ENCODE measurements around the gene CAPN13. TPM values are rescaled to one million over a fixed set of nuclear protein-coding genes. Genes with fewer than 3 reads are reported as not detected.

CAPN13 gene
- total RNA-seq, 1 donor from 2014 or later, result 67.4 TPM

DNA sequence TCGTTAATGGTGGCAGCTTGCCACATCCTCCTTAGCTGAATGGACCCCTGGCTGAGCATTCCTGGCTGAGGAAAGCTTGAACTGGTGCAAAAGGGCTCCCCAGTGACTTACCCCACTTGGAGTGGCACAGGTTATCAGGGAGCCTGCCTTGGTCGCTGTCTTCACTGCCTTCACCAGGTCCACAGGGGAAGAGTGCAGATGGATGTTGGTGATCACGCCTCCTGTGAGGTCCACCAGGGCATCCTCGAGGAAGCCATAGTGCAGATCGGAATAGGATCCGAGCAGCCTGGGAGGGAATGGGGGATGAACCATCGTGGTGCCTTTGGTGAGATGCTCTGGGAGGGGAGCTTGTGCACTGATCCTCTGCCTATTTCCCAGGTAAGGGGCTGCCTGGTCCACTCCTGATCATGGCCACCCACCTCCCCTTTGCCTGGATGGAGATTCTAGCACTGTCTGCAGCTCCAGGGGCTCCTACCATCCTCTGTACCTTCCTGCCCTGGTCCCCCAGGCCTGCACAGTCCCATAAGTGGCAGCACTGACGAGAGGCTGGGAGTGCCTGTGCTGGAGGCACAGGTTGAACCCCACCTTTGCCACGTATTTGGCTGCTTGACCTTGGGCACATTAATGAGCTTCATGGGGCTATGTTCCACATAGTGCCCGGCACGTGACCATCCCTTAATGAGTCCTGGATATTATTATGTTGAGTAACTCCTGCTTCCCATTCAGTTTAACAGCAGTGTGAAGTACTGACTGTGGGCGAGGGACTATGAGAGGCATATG is 43.0 kb downstream of the CAPN13 start:
- DNase-seq (ENCODE audit: low spot score), result no peak

DNA sequence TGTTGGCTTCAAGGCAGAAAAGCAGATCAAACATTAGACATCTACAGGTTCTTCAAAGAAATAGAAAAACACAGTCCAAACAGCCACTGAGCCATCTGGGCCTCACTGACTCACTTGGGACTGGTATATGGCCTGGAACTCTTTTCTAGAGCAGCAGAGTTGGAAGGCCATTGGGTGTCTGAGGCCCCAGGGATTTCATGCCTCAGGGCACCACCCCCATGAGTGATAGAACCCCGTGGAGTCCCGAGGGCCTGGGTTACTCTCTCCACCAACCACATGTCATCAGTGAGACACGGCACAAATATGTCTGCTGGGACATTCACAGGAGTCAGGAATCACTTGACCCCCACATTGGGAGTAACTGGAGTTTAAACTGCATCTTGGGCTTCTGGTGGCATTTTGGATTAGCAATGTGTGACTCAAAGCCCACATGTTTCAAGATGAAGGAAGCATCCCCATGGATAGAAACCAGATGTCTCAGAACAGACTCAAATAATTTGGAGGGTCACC is 44.0 kb downstream of the CAPN13 start:
- no peak for DNase-seq (ENCODE audit: low spot score)

DNA sequence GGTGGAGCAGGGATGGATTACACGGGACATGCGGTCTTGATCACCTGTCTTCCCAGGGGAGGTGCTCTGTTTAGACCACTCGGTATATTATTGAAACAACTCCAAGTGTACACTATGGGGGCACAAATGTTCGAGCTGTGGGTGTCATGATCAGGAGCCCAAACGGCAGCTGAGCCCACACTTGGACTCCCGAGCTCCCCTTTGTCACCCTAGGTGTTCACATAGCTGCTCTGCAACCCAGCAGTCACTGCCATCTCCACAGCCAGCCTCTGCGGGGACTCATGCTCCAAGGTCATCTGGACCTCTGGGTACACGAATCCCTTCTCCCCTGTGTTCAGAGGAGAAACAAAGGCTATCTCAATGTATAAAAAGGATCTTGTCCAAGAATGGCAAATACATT is 46.0 kb downstream of the CAPN13 start:
- no peak for DNase-seq (ENCODE audit: low spot score)

DNA sequence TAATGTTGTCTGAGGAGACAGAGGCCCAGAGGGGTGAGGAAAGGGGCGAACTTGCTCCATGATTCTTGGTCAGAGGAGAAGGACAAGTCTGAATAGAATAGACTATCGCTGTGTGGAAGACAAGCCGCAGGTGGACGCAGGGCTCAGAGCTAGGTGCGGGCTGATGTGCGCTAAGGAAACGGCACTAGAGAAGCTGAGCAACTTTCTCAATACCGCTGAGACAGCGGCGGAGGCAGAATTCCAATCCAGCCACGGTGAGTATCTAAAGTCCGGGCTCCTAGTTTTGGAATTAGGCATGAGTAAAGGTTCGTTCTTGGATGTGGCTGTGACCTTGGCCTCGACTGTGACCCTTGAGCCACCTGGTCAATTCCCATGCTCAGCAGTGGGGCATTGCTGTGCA is 47.8 kb downstream of the CAPN13 start:
- DNase-seq (ENCODE audit: low spot score), result no peak

DNA sequence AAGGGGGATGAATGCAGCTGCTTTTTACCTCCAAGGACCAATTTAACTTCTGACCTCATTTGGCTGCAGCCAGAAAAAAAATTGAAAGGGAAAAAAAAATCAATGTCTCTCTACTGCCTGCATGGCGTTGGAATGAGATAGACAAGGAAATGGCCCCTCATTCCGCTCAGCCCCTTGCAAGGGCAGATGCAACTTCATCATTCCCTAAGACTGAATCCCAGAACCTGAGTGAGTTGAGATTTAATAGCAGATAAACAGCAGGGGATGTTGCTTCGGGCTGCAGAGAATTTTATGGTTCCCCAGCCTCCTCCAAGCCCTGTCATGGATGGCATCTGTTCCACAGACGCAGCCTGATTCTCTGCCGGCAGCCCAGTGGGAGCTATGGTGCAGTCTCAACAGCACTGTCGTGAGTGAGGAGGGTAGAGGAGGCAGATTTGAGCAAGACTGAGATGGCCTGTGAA is 49.0 kb downstream of the CAPN13 start:
- no peak for DNase-seq (ENCODE audit: low spot score)

DNA sequence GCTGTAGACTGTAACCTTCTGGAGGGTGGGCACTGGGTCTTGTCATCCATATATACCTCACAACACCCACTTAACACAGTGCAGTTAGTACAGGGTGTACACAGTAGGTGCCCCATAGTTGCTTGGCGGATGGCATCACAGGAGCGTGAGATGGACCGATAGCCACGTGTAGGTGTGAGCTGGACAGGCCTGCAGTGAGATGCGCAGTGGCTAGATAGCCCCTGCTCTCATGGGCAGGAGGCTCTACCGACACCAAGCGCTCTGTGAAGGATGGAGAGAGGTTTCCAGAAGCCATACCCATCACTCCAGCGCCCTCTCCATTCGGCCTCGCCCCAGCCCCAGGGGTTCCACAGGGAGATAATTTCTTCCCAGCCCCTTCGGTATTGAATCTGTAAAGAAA is 49.5 kb downstream of the CAPN13 start:
- no peak for DNase-seq (ENCODE audit: low spot score)

DNA sequence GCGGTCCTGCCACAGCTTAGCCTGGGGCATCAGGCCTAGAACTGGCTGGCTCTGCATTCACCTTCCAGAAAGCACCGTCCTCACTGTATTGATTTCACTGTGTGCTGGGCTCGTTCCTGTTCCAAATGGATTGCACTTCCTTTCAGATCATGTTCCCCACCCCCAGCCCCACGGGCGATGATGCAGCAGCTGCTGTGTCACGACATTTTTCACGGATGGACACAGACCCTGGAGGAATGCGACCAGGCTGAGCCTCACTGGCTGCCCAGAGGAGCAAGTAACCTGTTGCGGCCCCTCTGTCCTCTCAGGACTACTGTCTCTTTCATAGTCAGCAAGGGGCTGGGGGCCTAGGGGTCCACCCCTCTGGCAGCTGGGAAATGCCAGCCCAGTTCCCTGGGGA is 50.3 kb downstream of the CAPN13 start:
- no peak for DNase-seq (ENCODE audit: low spot score)

DNA sequence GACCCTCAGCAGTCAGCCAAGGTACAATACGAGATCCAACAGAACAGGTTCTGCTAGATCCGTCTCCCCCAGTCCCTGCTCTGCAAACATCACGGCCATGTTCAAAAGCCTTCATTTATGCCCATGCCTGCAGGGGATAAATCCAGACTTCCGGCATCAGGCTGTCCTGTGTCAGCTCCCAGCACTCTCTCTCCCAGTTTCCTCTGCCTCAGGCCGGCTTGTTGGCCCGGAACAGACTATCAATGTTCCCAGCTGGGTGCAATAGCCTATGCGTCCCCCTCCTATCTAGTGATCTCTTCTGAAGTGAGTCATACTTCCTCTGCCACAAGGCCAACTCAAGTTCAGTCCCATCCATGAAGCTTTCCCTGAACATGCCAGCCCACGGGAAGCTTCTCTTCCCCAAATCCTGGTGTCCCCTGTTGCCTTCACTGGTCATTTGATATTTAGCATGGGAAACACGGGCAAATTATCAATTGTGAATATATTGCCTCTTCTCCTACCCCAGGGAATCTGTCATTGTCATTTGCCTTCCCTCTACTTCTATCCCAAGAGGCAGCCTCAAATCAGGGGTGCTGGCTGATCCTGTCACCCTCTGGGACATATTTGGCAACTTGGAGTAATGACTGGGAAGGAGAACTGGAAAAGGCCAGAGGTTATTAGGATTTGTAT is 51.1 kb downstream of the CAPN13 start:
- DNase-seq (ENCODE audit: low spot score), result peak; percentile 79

DNA sequence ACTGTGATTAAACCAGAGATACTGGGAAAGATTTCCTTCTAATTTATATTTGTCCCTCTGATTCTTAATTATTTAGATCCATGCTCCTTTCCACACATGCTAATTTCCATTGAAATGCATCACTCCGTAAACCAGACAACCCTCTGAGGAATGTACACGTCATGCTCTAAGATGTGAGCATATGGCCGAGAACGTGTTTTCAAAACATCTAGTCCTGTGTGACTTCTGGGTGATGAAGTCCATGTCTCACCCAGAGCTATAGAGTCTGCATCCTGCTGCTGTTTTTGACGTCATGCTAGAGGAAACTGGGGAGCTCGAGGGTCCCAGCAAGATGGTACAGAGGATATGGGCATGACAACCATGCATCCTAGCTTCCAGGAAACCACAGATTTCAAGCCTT is 53.6 kb downstream of the CAPN13 start:
- DNase-seq (ENCODE audit: low spot score), result no peak

DNA sequence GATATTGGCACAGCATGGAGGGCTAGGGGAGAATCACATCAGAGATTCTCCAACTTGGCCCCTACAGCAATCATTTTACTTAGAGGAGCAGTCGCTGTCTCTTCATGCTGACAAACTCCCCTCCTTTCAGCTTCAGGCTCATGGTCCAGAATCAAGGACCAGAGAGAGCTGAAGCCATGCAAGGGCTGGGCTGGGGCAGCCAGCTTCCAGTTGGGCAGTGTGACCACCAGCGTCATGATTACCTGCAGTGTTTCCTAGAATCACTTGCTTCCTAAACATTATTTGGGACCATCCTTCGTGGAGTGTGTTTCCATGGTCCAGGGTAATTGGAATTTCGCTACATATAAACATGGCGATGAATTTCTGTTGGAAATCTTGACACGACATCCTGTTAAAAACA is 54.4 kb downstream of the CAPN13 start:
- DNase-seq (ENCODE audit: low spot score), result no peak

DNA sequence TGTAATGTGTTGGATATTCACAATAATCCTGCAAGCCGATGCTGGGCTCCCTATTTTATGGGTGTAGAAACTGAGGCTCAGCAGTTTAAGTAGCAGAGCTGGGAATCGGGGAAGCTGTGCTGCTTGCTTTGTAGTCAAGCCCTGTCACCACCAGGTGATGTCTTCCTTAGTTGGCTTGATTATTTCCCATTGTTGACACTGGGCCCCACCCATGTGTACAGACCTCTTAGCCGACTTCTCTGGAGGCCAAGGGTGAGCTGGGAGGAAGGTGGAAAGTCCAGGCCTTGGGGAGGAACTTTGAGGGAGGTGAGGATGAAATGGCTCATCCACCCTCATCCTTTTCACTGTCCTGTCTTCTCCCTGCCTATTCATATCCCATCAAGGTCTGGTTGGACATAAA is 60.0 kb downstream of the CAPN13 start:
- DNase-seq (ENCODE audit: low spot score), result no peak

DNA sequence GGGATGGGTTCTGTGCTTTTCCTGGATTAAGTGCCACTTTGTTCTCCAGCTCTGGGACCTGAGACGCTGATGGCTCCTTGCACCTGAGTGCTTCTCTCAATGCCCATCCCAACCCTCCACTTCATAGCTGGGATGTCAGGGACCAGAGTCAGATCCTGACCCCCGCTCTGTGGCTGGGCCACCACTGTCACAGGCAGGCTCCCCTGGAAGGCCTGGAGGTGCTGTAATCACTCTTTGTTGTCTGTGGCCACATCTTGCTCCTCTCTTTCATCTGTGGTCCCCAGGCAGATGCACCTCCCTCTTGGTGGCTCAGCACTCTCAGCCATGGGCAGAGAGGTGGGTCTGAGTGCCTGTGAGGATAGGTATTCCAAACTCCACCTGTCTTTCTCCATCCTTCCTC is 62.4 kb downstream of the CAPN13 start:
- DNase-seq (ENCODE audit: low spot score), result no peak

DNA sequence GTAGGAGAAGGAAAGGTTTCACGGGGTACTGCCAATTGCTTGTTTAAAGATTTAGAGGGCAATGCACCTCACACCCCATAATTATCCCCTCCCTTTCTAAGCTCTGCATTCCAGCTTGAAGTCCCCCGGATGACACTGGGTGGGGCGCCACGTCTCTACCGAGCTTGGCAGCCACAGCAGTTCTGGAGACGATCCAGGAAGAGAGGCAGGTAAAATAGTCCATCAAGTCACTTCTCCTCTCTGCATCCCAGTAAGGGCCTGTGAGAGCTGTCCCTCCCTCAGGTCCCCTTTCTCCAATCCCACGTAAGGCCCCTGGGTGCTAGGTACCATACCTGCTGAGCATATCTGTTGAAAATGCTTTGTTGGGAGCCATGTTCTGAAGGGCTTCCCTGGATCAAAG is 65.7 kb downstream of the CAPN13 start:
- DNase-seq (ENCODE audit: low spot score), result no peak

DNA sequence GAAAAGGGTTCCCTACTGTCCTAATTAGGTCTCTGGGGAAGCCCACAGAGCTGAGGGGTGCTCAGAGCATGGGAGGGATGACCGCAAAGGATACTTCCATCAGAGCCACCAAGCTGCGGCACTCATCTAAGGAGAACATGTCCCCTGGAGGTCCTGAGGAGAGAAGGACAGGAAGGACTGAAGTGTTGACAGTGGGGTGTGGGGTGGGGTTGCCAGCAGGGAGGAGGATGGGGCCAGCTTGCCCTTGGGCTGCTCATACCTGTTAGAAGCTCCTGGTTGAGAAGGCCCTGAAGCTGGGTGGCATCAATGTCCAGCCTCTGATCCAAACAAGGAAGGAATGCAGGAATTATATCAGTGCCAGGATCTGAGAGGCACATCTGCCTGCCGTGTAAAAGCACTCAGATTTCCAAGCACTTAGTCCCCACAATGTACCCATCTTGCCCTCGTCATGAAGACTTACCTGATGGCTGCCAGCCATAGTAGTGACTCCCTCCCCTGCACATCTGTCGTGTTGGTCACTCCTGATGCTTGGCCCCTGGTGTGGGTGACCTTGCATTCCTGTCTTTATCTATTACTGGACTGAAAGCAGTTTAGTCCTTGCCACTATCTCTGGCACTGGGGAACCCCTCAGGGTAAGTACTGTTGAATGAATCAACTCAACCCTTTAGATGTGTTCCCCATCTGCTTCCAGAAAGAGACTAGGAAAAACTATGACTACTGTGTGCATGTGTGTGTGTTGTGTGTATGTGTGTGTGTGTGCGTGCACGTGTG is 68.9 kb downstream of the CAPN13 start:
- no peak for DNase-seq (ENCODE audit: low spot score)

DNA sequence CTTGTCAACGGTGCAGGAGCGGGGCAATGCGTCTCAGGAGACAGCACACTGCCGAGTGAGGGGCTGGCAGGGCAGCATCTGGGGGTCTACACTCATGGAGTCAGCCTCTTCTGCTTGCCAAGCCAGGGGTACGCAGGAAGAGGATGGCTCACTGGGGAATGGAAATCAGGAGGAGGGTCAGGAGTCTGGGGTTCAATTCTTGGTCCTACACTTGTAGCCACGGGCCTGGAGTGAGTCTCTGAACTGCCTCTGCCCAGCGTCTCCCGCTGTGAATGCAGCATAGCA is 70.0 kb downstream of the CAPN13 start:
- no peak for DNase-seq (ENCODE audit: low spot score)

DNA sequence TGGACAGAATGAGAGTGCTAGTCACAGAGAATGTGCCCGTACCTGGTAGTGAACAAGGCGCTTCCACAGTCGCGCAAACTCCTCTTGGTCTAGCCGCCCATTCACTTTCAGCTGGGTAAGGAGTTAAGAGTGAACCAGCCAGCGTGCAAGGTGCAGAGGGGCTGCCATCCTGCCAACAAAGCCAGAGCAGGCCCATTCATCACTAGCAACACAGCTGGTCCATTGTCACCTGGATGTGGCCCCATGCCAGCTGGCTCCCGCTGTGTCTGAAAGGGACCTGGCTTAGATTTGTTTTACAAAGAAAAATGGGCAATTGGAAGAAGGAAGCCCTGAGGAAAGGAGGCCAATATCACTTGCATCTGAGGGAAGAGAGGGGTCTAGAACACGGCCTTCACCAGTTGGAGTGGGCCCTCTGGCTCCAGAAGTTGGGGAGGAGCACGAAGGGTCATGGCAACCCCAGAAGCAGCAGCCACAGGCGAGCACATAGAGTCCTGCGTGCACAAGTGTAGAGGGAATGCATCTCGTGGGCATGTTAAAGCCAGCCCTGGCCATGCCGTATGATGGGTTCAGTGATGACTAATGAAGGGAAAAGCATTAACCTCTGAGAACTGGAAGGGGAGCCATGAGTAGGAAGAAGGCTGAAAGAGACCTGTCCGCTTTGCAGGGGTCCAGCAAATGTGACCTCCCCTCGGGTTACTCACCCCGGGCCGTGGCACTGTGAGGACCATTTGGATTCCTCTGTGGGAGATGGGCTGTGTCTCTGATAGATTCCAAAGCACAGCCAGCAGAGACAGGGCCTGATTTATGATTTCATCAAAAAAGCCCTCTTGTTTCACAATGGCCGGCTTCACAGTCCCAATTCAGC is 70.6 kb downstream of the CAPN13 start:
- DNase-seq (ENCODE audit: low spot score), result no peak

DNA sequence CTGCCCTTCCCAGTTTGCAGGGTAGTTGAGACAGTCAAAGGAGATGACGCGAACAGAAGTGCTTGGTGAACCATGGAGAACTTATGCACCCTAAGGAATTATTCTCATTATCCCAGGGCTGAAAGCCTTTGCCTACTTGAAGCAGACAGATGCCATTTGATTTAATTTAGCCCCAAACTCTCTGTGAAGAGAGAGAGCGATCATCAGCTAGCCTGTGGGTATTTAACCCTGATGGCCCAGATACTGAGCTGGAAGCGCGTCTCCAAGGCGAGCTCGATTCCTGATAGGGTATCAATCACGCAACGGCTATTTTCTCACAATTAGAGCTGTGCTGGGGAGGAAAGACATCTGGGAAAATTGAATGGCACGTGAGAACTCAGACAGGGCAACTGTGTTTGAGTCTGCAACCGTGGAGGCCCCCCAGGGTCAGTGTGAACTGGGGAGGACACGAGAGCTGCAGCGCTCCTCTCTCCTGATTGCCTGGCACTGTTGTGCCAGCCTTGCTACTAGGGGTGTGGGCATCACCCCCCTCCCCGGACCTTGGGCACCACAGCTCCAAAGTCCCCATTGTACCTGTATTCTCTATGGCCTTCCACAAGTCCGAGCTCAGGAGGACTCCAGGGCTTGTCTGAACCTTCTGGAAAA is 73.2 kb downstream of the CAPN13 start:
- no peak for DNase-seq (ENCODE audit: low spot score)

DNA sequence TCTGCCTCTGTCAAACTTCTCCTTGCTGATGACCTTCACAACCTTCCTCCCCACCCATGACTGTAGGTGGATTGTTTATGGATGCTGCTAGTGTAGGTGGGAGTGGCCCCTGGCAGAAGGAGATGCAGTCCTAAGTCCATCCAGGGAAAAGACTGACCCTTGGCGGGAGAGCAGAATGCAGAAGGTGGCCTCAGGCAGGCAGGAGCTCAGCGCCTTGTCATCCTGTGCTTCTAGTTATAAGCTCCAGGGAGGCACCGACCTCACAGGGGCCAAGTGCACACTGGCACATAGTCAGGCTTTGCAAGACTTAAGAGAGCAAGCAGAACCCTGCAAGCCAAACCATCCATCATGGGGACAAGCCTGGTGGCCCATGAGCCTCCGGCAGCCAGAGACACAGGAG is 74.4 kb downstream of the CAPN13 start:
- no peak for DNase-seq (ENCODE audit: low spot score)

DNA sequence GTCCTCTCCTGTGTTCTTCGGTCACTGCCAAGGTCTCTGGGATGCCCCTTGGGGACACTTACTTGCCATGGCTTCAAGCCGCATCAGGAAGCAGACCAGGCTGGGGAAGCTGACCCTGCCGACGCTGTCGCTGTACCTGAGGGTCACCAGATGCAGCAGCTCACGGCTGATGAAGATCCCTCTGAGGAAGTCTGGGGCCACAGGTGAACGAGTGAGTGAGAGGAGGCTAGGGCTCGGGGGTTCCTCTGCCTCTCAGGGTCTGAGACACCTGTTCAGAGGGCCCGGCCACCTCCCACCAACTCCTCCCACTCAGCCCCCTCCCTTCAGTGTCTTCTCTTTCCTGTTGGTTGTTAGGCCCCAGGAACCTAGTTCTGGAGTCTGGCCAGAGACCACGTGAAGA is 74.9 kb downstream of the CAPN13 start:
- DNase-seq (ENCODE audit: low spot score), result no peak

DNA sequence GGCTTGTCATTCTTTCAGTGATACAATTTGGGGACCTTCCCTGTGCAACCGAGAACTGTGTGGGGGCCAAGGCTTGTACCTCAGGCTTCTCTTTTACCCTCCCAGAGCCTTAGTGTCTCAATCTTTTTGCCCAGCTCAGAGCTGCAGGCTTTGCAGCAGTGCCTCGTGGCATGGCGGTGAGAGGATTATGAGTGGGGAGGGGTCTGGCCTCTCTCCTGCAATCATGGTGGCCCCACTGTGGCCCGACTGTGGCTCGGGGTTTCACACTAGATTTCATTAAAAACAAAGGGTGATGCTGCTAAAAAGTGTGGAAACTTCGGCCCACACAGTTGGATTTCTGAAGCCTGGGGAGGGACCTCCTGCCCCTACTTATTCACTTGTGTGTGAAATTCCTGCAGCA is 75.5 kb downstream of the CAPN13 start:
- no peak for DNase-seq (ENCODE audit: low spot score)
